Spinal cord (tissue), 10 donors: Measurements from ENCODE around the gene ZNF548. TPM values are rescaled to one million over a fixed set of nuclear protein-coding genes. Genes with fewer than 3 reads are reported as not detected.
"Not testable (repeated sequence)": the region's sequence is repeated elsewhere in the genome, so short reads cannot be mapped to it uniquely, and the experiment has no call there.

ENCODE experiments used
- DNase-seq, 6 donors: peaks; one replicate each; pipeline versions ENCODE4 v3.0.0 to v3.0.0-alpha.2; 2013 to 2015; ENCODE audit warnings: low spot score in 6 of 6, low read depth in 4 of 6
- H3K27ac ChIP-seq: one replicate; pipeline ENCODE4 v1.5.1; 2013; ENCODE audit warnings: low read depth, low read length, control low read depth
- H3K27me3 ChIP-seq: one replicate; pipeline ENCODE4 v1.6.1; 2013; ENCODE audit warnings: low read length; ENCODE audit not compliant: control insufficient read depth, insufficient read depth
- H3K36me3 ChIP-seq: one replicate; pipeline ENCODE4 v1.6.1; 2013; ENCODE audit warnings: low read length; ENCODE audit not compliant: control insufficient read depth, insufficient read depth
- H3K4me1 ChIP-seq: one replicate; pipeline ENCODE4 v1.6.1; 2013; ENCODE audit warnings: low read length; ENCODE audit not compliant: control insufficient read depth, insufficient read depth
- H3K4me3 ChIP-seq: one replicate; pipeline ENCODE4 v1.5.1; 2013; ENCODE audit warnings: low read depth, low read length, control low read depth
- H3K9me3 ChIP-seq: one replicate; pipeline ENCODE4 v1.6.1; 2013; ENCODE audit warnings: low read length; ENCODE audit not compliant: control insufficient read depth, insufficient read depth
- WGBS: methylation state at CpG from one replicate; pipeline ENCODE4 v1.1.5; 2013; ENCODE audit warnings: missing lambda C conversion rate; ENCODE audit not compliant: insufficient coverage; 5-methylcytosine and 5-hydroxymethylcytosine counted together
- polyA plus RNA-seq, 2 donors: library from polyadenylated mRNA; unstranded; fragments of 120-200 nt; gene quantifications; one replicate each; pipeline ENCODE4 v1.2.1, GENCODE V29; 2013; ENCODE audit not compliant: insufficient read length in 2 of 2
- total RNA-seq, 2 donors: library from RNA; depleted of rRNA in 1 of 2; stranded (reverse); fragments of 120-200 nt in 1 of 2; fragments of >200 nt in 1 of 2; gene quantifications; one replicate each; pipeline versions ENCODE4 v1.2.3 to v1.2.4, GENCODE V29; 2013 to 2014
- donor health status: healthy.

The ZNF548 gene
- total and polyA plus RNA-seq, 4 donors: 21.1 to 34.2 (median 29.0) TPM

DNA sequence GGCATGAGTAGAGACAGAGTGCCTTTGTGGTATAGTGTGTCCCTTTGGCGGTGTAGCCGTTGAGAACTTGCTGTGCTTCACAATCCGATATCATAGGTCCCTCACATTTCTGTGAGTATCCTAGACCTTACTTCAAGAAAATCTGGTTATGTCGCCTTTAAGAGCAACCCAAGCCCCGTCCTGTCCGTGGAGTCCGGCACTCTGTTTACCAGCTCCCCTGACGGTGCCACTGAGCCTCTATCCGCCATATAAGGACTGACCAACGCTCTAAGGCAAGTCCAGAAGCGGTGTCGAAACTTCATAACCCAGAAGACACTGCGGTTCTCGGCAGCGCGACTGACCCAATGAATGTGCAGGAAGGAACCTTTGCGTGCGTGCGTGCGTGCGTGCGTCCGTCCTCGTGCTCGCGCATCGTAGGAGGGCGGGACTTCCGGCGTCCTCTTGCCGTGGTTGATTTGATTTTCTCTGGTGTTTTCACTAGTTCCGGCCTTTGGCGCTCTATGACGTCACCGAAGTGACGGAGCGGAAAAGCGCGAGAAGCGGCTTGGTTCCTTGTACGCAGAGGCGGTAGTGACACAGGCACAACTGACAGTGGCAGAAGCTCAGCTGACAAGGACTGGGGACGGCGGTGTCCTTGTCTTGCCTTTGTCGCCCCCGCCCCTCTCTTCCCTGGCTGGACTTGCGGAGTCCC is 26.5 kb upstream of the ZNF548 start, which contains the start of the genes TRAPPC2B and ZNF547:
TSS of gene TRAPPC2B (plus strand) at position 555 of the 691 bp plus-strand sequence. CDS start 1,283 bp downstream, outside the sequence.
TSS of gene ZNF547 (plus strand) at position 555 of the 691 bp plus-strand sequence. CDS start 5,005 bp downstream, outside the sequence.
- peak within 1 kb of the TSS; percentile 94 for H3K27ac ChIP-seq
- H3K27me3 ChIP-seq: no peaks in the 10 kb centered on the region
- H3K36me3 ChIP-seq: peaks cover 14% of the 10 kb centered on the region
- DNase-seq: peak; percentile 99 to 100 (median 99)
- peaks cover 11% of the 10 kb centered on the region for H3K4me1 ChIP-seq
- peak within 1 kb of the TSS; percentile 79 for H3K4me3 ChIP-seq
- no peaks in the 10 kb centered on the region for H3K9me3 ChIP-seq
- WGBS: under 1% methylated on average over 44 of the region's 47 CpGs

DNA sequence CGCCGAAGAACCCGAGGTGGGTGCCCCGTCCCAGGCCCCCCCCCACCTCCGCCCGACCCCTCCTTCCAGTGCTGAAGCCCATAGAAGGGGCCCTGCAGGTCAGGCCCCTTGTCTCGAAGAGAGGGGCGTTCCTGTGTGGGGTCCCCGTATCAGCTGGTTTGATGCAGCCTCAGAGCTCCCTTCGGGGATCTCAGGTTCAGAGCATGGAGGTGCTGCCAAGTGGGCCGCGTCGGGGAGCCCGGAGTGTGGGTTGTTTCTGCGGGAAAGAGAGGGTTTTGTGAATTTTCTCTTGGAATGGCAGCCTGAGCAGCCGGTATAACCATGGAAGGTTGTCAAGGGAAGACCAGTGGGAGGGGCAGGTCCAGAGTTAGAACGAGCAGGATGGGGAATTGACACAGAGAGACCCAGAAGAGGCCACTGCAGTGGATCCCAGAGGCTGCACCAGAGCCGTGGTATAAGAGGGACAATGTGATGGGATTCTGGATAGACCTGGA is 25.9 kb upstream of the ZNF548 start:
- DNase-seq: peak in 1 of 6 donors; percentile 35
- peak overlapping the region; percentile 79 for H3K4me3 ChIP-seq
- peak overlapping the region; percentile 90 for H3K27ac ChIP-seq
- peaks cover 11% of the 10 kb centered on the region for H3K36me3 ChIP-seq
- 2% methylated on average over 13 of the region's 18 CpGs for WGBS
- peaks cover 11% of the 10 kb centered on the region for H3K4me1 ChIP-seq
- no peaks in the 10 kb centered on the region for H3K27me3 ChIP-seq
- H3K9me3 ChIP-seq: no peaks in the 10 kb centered on the region

DNA sequence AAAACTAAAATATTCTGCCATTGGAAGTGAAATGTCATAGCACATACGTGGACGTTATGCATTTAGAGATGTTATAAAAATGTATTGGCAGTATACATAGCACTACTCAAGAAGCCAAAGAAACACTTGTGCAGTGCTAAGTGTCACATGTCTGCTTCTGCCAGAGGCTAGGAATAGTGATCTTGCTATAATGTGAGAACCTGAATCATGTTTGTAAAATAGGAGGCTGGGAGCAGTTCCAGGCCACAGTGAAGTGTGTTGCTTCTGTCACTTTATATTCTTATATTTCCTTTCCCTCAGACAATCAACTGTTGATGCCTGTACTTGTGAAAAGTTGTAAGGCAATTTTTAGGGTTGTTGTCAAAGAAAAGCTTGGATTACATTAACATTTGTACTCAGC is 22.9 kb upstream of the ZNF548 start:
- H3K9me3 ChIP-seq: no peaks in the 10 kb centered on the region
- DNase-seq: peak in 1 of 6 donors; percentile 12
- H3K27me3 ChIP-seq: no peaks in the 10 kb centered on the region
- no peak overlapping the region for H3K4me3 ChIP-seq
- peaks cover 11% of the 10 kb centered on the region for H3K4me1 ChIP-seq
- WGBS: no CpG with 5 or more reads among the region's 2 CpGs
- H3K36me3 ChIP-seq: peaks cover 8% of the 10 kb centered on the region
- H3K27ac ChIP-seq: no peak overlapping the region

DNA sequence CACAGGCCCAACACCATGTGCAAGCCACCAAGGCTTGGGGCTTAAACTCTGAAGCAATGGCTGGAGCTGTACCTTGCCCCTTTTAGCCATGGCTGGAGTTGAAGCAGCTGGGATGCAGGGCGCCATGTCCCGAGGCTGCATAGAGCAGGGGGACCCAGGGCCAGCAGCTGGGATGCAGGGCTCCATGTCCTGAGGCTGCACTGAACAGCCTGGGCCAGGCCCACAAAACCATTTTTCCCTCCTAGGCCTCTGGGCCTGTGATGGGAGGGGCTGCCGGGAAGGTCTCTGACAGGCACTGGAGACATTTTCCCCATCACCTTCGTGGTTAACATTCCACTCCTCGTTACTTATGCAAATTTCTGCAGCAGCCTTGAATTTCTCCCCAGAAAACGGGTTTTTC is 15.5 kb upstream of the ZNF548 start:
- no peak overlapping the region for H3K27ac ChIP-seq
- DNase-seq: no peak
- no peaks in the 10 kb centered on the region for H3K4me1 ChIP-seq
- peaks cover 22% of the 10 kb centered on the region for H3K36me3 ChIP-seq
- whole genome bisulfite sequencing: 100% methylated on average over 6 of the region's 6 CpGs
- H3K27me3 ChIP-seq: no peaks in the 10 kb centered on the region
- H3K4me3 ChIP-seq: no peak overlapping the region
- H3K9me3 ChIP-seq: peaks cover 4% of the 10 kb centered on the region

DNA sequence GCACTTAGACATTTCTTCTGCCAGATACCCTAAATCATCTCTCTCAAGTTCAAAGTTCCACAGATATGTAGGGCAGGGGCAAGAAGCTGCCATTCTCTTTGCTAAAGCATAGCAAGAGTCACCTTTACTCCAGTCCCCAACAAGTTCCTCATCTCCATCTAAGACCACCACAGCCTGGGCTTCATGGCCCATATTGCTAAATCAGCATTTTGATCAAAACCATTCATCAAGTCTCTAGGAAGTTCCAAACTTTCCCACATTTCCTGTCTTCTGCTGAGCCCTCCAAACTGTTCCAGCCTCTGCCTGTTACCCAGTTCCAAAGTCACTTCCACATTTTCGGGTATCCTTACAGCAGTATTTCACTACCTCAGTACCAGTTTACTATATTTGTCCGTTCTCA is 15.0 kb upstream of the ZNF548 start:
- not testable (repeated sequence) for H3K4me1 ChIP-seq, H3K4me3 ChIP-seq, H3K9me3 ChIP-seq, H3K27me3 ChIP-seq, H3K27ac ChIP-seq, DNase-seq
- peaks cover 22% of the 10 kb centered on the region for H3K36me3 ChIP-seq
- WGBS: 83% methylated on average over 1 of the region's 2 CpGs

DNA sequence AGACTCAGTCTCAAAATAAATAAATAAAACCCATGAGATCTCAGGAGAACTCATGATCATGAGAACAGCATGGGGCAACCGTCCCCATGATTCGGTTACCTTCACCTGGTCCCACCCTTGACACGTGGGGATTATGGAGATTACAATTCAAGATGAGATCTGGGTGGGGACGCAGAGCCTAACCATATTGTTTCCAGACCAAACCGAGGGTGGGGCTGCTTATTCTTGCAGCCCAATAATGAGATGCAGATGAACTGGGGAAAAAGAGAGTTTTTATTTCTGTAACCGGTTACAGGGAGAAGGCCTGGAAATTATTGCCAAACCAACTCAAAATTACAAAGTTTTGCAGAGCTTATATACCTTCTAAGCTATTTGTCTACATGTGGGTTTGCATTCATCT is 13.5 kb upstream of the ZNF548 start:
- Histone ChIP-seq H3K36me3 (peaks cover 22% of the 10 kb centered on the region), H3K4me1 (no peaks in the 10 kb centered on the region), H3K27ac (no peak overlapping the region), H3K9me3 (peaks cover 4% of the 10 kb centered on the region), H3K4me3 (no peak overlapping the region), H3K27me3 (no peaks in the 10 kb centered on the region)
- WGBS: 86% methylated on average over 5 of the region's 6 CpGs
- no peak for DNase-seq

DNA sequence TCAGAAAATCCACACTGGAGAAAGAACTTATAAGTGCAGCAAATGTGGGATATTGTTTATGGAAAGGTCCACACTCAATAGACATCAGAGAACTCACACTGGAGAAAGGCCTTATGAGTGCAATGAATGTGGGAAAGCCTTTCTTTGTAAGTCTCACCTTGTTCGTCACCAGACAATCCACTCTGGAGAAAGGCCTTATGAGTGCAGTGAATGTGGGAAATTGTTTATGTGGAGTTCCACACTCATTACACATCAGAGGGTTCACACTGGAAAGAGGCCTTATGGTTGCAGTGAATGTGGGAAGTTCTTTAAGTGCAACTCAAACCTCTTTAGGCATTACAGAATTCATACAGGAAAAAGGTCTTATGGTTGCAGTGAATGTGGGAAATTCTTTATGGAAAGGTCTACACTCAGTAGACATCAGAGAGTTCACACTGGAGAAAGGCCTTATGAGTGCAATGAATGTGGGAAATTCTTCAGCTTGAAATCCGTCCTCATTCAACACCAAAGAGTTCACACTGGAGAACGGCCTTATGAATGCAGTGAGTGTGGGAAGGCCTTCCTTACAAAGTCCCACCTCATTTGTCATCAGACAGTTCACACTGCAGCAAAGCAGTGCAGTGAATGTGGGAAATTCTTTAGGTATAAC is 12.0 kb upstream of the ZNF548 start:
- Histone ChIP-seq H3K4me3 (no peak overlapping the region), H3K27ac (no peak overlapping the region), H3K4me1 (no peaks in the 10 kb centered on the region), H3K36me3 (peaks cover 22% of the 10 kb centered on the region), H3K9me3 (peaks cover 4% of the 10 kb centered on the region), H3K27me3 (no peaks in the 10 kb centered on the region)
- no CpG with 5 or more reads among the region's 3 CpGs for WGBS
- no peak for DNase-seq

DNA sequence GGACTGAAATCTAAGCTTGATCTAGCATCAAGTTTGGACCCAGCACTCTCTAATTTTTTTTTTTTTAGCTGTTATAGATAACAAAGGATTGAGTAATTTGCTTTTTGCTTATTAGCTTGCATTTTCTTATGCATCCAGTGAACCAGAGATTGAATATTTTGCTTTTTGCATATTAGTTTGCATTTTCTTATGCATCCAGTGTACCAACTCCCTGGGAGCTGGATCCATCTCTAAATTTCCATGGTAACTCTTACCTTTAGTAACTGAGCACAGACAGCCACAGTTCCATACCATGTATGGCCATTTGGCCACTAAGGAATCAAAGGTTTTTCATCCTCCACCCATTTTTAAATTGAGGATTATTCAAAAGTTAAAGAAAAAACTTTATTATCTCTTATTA is 8.7 kb upstream of the ZNF548 start:
- Histone ChIP-seq H3K9me3 (no peaks in the 10 kb centered on the region), H3K4me1 (no peaks in the 10 kb centered on the region), H3K4me3 (no peak overlapping the region), H3K36me3 (peaks cover 3% of the 10 kb centered on the region), H3K27ac (no peak overlapping the region), H3K27me3 (no peaks in the 10 kb centered on the region)
- no peak for DNase-seq

DNA sequence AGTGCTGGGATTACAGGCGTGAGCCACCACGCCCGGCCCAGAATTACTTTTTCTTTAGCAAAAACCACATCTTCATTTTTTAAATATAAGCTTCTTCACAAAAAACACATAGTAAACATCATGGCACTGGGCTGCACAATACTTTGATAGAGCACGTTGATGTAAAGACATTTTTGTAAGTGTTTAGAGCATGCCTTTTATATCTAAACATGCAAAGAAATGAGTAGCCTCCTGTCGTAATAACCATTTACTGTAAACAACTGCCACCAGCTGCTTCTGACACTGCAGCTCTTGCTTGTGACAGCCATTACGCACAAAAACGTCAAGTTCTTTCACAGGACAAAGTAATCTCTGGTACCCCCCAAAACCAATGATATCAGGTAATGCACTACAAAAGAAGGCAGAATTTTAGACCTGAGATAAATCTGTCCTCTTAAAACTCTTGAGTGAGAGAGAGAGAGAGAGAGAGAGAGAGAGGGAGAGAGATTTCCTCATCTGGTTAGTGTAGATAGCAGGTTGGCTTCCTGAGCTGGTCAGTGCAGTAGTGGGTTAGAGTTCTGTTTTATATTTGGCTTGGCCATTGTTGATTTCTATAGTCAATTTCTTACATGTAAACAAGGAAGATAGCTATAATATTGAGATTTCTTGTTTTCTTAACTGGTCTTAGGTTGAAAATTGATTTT is 6.7 kb upstream of the ZNF548 start:
- DNase-seq: no peak
- Histone ChIP-seq H3K4me3 (no peak overlapping the region), H3K27ac (no peak overlapping the region), H3K27me3 (no peaks in the 10 kb centered on the region), H3K4me1 (no peaks in the 10 kb centered on the region), H3K9me3 (no peaks in the 10 kb centered on the region), H3K36me3 (no peaks in the 10 kb centered on the region)
- 87% methylated on average over 5 of the region's 7 CpGs for WGBS
